Measurements from ENCODE around the gene ESCO1.

Gene ESCO1

GRCh38 chr18:21496277-21496835 is 104.1 kb downstream of the ESCO1 start:
- in situ Hi-C loops (cut with MboI; ENCODE audit: low sequenced_read_pairs) = loop anchor here (25.0 kb wide), 1 partner anchor 141 kb away; no protein-coding TSS in a partner anchor

- in situ Hi-C loops (cut with MboI; ENCODE audit: low sequenced_read_pairs) = loop anchor here (25.0 kb wide), 1 partner anchor 147 kb away; no protein-coding TSS in a partner anchor
Measured at GRCh38 chr18:21490748-21491147, 109.8 kb downstream of the ESCO1 start.

GRCh38 chr18:21489919-21490495 is 110.5 kb downstream of the ESCO1 start:
- in situ Hi-C loops (cut with MboI; ENCODE audit: low sequenced_read_pairs) = loop anchor here (25.0 kb wide), 1 partner anchor 147 kb away; no protein-coding TSS in a partner anchor

GRCh38 chr18:21489119-21489750 is 111.3 kb downstream of the ESCO1 start:
- in situ Hi-C loops (cut with MboI; ENCODE audit: low sequenced_read_pairs) = loop anchor here (25.0 kb wide), 1 partner anchor 148 kb away; no protein-coding TSS in a partner anchor

- in situ Hi-C loops (cut with MboI; ENCODE audit: low sequenced_read_pairs) = loop anchor here (25.0 kb wide), 1 partner anchor 150 kb away; no protein-coding TSS in a partner anchor
Measured at GRCh38 chr18:21486905-21487437, 113.5 kb downstream of the ESCO1 start.

GRCh38 chr18:21484851-21485636 is 115.5 kb downstream of the ESCO1 start:
- in situ Hi-C loops (cut with MboI; ENCODE audit: low sequenced_read_pairs) = loop anchor here (25.0 kb wide), 1 partner anchor 152 kb away; no protein-coding TSS in a partner anchor

- in situ Hi-C loops (cut with MboI; ENCODE audit: low sequenced_read_pairs) = loop anchor here (25.0 kb wide), 1 partner anchor 154 kb away; no protein-coding TSS in a partner anchor
Measured at GRCh38 chr18:21483051-21483450, 117.5 kb downstream of the ESCO1 start.

- in situ Hi-C loops (cut with MboI; ENCODE audit: low sequenced_read_pairs) = loop anchor here (25.0 kb wide), 1 partner anchor 156 kb away; no protein-coding TSS in a partner anchor
Measured at GRCh38 chr18:21481739-21482138, 118.8 kb downstream of the ESCO1 start.

GRCh38 chr18:21479721-21480120 is 120.8 kb downstream of the ESCO1 start:
- in situ Hi-C loops (cut with MboI; ENCODE audit: low sequenced_read_pairs) = loop anchor here (25.0 kb wide), 1 partner anchor 158 kb away; no protein-coding TSS in a partner anchor
